Stomach smooth muscle (tissue), 2 donors: ENCODE results near the gene CASTOR2.
"Not testable (repeated sequence)": the region's sequence is repeated elsewhere in the genome, so short reads cannot be mapped to it uniquely, and the experiment has no call there.

Experiments
- H3K27ac ChIP-seq: one replicate; pipeline ENCODE4 v1.7.0; 2013; ENCODE audit warnings: mild to moderate bottlenecking, low read length, inconsistent platforms
- H3K27me3 ChIP-seq, 2 donors: one replicate each; pipeline ENCODE4 v1.7.0; 2013; ENCODE audit warnings: low read length in 2 of 2; ENCODE audit not compliant: insufficient read depth in 2 of 2, control insufficient read depth in 1 of 2
- H3K36me3 ChIP-seq, 2 donors: one replicate each; pipeline ENCODE4 v1.7.0; 2013; ENCODE audit warnings: low read length in 2 of 2; ENCODE audit not compliant: control insufficient read depth in 2 of 2, insufficient read depth in 2 of 2
- H3K4me1 ChIP-seq: one replicate; pipeline ENCODE4 v1.7.0; 2013; ENCODE audit warnings: low read length; ENCODE audit not compliant: control insufficient read depth, insufficient read depth
- H3K4me3 ChIP-seq, 2 donors: one replicate each; pipeline ENCODE4 v1.7.0; 2013; ENCODE audit warnings: low read length in 2 of 2
- H3K9ac ChIP-seq, 2 donors: one replicate each; pipeline ENCODE4 v1.7.0; 2013; ENCODE audit warnings: low read length in 2 of 2, mild to moderate bottlenecking in 1 of 2
- H3K9me3 ChIP-seq, 2 donors: one replicate each; pipeline ENCODE4 v1.7.0; 2013; ENCODE audit warnings: low read length in 2 of 2; ENCODE audit not compliant: control insufficient read depth in 2 of 2
- donor health status: healthy.
- donor health status: Pancreatic carcinoma.

The CASTOR2 gene

DNA sequence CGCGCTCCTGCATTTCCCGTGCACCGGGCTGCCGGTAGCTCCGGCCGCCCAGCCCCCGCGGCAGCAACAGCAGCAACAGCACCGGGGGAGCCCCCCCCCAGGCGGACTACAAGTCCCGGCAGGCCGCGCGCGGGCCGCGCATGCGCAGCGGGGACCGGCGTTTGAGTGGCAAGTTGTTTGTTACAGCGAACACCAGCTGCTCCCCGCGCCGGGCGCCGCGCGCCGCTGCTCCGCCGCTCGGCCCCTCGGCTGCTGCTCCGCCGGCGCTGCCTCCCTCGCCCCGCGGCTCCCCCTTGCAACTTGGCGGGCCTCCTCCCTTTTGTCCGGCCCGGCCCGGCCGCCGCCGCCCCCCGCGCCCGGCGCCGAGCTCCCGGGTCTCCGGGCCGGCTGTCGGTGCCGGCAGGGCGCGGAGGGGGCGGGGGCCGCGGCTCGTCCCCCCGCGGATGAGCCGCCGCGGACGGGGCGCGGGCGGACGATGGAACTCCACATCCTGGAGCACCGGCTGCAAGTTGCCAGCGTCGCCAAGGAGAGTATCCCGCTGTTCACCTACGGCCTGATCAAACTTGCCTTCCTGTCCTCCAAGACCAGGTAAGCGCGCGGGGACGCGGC lies at the start of gene CASTOR2:
TSS of gene CASTOR2 (plus strand) at position 195 of the 609 bp plus-strand sequence. CDS start at position 476, 281 bp downstream.
- H3K27ac ChIP-seq, H3K4me1 ChIP-seq, H3K27me3 ChIP-seq, H3K36me3 ChIP-seq, H3K9me3 ChIP-seq, H3K9ac ChIP-seq: not testable (repeated sequence)
- H3K4me3 ChIP-seq, result peak within 1 kb of the TSS in 1 of 2 donors; percentile 35

- not testable (repeated sequence) for H3K27me3 ChIP-seq, H3K4me3 ChIP-seq, H3K4me1 ChIP-seq, H3K9me3 ChIP-seq, H3K27ac ChIP-seq, H3K36me3 ChIP-seq, H3K9ac ChIP-seq
Observed at GRCh38 chr7:74922321-74922890, 42.1 kb upstream of the CASTOR2 start.

- not testable (repeated sequence) for H3K4me1 ChIP-seq, H3K4me3 ChIP-seq, H3K9me3 ChIP-seq, H3K9ac ChIP-seq, H3K27me3 ChIP-seq, H3K27ac ChIP-seq, H3K36me3 ChIP-seq
Observed at GRCh38 chr7:74923644-74924043, 40.9 kb upstream of the CASTOR2 start.

DNA sequence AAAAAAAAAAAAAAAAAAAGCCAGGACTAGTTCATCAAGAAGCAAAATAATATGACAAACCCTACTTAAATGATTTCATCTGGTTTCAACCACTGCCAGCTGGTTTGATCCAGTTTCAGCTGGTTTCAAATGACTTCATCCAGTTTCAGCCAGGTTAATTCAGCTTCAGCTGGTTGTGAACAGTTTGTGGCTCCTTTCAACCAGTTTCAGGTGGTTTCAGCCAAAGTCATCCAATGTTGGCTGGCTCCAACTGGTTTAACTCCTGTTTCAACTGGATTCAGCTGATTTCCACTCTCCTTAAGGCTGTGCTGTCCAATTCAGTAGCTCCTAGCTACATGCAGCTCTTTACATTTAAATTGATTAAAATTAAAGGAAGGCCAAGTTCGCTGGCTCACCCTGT lies 37.5 kb upstream of the CASTOR2 start:
- H3K27ac ChIP-seq, H3K4me1 ChIP-seq, H3K4me3 ChIP-seq, H3K9me3 ChIP-seq, H3K36me3 ChIP-seq, H3K27me3 ChIP-seq, H3K9ac ChIP-seq: not testable (repeated sequence)

GRCh38 chr7:74931563-74932328 lies 32.8 kb upstream of the CASTOR2 start:
- H3K4me3 ChIP-seq, H3K36me3 ChIP-seq, H3K27ac ChIP-seq, H3K9ac ChIP-seq, H3K27me3 ChIP-seq, H3K4me1 ChIP-seq, H3K9me3 ChIP-seq: not testable (repeated sequence)

DNA sequence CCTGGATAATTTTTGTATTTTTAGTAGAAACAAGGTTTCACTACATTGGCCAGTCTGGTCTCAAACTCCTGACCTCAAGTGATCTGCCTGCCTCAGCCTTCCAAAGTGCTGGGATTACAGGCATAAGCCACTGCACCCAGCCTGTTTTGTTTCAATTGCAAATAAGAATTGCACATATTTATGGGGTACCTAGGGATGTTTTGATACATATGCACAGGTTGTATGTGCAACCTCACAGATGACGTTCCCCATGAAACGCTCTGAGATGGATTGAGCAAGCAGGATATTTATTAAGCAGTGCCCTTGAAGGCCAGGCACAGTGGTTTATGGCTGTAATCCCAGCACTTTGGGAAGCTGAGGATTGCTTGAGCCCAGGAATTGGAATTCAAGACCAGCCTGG lies 25.1 kb upstream of the CASTOR2 start:
- not testable (repeated sequence) for H3K9me3 ChIP-seq, H3K4me3 ChIP-seq, H3K9ac ChIP-seq, H3K27ac ChIP-seq, H3K27me3 ChIP-seq, H3K4me1 ChIP-seq, H3K36me3 ChIP-seq

GRCh38 chr7:74941302-74942069 lies 23.0 kb upstream of the CASTOR2 start:
- not testable (repeated sequence) for H3K9me3 ChIP-seq, H3K9ac ChIP-seq, H3K4me3 ChIP-seq, H3K27ac ChIP-seq, H3K4me1 ChIP-seq, H3K27me3 ChIP-seq, H3K36me3 ChIP-seq

DNA sequence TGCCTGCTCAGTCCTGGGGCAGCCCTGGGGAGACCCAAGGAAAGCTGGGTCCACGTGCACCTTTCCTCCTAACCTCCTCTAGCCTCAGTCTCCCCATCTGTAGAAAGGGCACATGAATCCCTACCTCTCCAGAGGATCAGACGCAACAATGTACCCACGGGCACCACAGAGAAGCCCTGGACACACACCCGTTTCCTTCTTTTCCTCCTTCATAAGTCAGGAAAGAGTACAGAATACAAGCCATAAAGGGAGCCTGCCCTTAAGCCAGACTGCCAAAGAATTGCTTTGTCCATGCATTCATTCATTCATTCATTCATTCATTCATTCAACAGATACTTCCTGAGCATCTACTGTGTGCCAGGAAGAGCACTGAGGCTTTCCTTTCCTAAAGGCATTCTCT lies 20.6 kb upstream of the CASTOR2 start:
- H3K27me3 ChIP-seq, H3K9ac ChIP-seq, H3K4me1 ChIP-seq, H3K27ac ChIP-seq, H3K9me3 ChIP-seq, H3K4me3 ChIP-seq, H3K36me3 ChIP-seq: not testable (repeated sequence)

DNA sequence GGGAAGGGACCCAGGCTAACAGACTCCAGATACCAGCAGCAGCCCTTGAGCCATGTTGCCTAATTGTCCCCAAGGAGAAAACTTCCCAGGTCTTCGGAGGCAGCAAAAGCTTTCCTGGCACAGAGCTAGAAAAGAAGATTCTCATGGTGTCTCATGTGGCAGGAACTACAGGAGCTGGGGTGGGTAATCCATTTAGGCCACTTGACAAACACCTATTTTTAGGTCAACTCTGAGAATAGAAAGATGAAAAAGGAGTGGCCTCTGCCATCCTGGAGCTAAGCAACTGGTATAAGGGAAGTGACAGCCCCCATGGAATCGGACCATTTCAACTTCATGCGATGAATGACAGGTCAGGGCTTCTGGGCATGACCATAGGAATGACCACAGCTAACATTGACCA lies 16.8 kb upstream of the CASTOR2 start:
- not testable (repeated sequence) for H3K4me3 ChIP-seq, H3K9ac ChIP-seq, H3K27me3 ChIP-seq, H3K27ac ChIP-seq, H3K9me3 ChIP-seq, H3K4me1 ChIP-seq, H3K36me3 ChIP-seq

- not testable (repeated sequence) for H3K27ac ChIP-seq
Observed at GRCh38 chr7:74953774-74954173, 10.7 kb upstream of the CASTOR2 start.

DNA sequence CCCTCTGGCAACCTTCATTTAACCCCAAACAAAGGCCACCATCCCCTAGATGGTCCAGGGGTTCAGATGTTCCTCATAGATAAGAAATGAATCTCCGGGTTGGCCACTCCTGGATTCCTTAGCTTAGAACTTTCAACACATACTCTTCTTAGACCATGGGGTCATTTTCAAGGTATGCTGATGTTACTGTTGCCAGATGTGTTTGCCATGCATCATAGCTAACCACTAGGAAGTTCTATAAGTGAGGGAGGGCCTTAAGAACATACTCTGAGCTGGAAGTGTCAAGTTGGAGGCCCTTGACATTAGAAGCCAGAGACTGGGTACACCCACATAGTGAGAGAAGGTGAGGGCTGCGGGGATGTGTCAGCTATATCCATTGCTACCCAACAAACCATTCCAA lies 6.2 kb upstream of the CASTOR2 start:
- not testable (repeated sequence) for H3K9me3 ChIP-seq, H3K4me1 ChIP-seq, H3K36me3 ChIP-seq, H3K27me3 ChIP-seq, H3K4me3 ChIP-seq, H3K9ac ChIP-seq, H3K27ac ChIP-seq

More at GRCh38 chr7:74953774-74954173, 10.7 kb upstream of the CASTOR2 start:
- not testable (repeated sequence) for H3K36me3 ChIP-seq, H3K4me3 ChIP-seq, H3K9me3 ChIP-seq, H3K4me1 ChIP-seq, H3K9ac ChIP-seq, H3K27me3 ChIP-seq
